GM18519 (cell line): Measurements from ENCODE around the gene VMP1.

Experiments
- ATAC-seq: cut with Tn5 transposase; IDR thresholded peaks from one replicate; pipeline ENCODE4 v1.9.1; 2021; ENCODE audit warnings: mild to moderate bottlenecking, moderate library complexity; ENCODE audit not compliant: unreplicated experiment, low FRiP score

Gene VMP1

DNA sequence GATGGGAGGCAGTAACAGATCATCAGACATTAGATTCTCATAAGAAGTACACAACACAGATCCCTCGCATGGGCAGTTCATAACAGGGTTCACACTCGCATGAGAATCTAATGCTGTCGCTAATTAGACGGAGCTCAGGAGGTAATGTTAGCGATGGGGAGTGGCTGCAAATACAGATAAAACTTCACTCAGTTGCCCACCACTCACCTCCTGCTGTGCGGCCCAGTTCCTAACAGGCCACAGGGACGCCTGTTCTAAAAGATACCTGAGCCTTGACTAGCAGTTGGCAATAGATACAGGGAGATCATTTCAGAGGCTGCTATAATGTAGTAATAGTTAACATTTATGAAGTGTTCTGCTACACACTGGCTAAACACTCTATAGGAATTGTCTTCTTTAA is 5.2 kb upstream of the VMP1 start:
- no peak for ATAC-seq

DNA sequence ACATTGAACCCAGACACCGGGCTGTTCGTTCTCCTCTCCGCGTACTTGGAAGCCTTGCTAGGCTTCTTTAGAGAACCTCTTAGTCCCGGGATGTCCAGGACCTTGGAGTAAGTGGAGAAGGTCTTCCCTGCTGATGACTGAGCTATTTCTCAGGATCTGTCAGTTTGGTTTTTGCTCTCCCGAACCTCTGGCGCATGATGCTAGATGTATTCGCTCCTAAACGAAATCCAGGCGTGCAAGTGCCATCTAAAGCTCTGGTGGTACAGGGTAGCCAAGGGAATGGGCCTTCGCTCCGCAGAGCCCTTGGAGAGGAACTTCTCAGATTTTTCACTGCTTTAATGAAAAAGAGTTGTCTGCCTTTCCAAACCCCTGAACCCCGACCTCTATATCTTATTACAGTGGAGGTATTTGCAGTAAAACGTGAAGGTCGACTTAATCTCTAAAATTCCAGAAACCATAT is 547 bp downstream of the VMP1 start:
- no peak for ATAC-seq

DNA sequence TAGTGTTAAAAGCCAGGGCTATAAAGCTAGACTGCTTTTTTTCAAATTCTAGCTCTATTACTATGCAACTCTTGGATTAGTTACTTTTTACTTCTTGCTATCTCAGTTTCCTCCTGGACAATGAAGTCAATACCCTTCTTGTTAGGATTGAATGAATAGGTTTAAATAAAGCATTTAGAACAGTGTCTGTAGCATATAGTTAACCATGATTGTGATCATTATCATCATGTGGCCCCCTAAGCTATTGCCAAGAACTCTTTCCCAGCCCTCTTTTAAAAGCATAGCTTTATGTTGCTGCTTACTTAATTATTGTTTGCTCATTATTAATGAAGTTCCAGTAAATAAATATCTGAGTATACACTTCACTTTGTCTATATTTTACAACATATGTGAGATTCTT is 4.5 kb downstream of the VMP1 start:
- no peak for ATAC-seq

GRCh38 chr17:59712862-59713261 is 5.4 kb downstream of the VMP1 start:
- no peak for ATAC-seq

DNA sequence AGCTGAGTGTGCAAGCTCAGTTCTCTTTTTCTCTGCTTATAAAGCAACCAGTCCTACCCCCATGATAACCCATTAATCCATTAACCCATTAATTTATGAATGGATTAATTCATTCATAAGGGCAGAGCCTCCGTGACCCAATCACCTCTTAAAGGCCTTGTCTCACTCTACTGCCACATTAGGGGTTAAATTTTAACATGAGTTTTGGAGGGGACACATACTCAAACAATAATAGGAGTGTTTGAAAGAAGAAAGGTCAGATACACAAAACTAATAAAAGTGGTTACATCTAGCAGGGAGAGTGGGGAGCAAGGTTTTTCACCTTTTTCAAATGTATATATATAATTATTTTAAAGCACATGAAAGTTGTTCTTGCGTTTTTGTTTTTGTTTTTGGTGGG is 6.8 kb downstream of the VMP1 start:
- no peak for ATAC-seq

DNA sequence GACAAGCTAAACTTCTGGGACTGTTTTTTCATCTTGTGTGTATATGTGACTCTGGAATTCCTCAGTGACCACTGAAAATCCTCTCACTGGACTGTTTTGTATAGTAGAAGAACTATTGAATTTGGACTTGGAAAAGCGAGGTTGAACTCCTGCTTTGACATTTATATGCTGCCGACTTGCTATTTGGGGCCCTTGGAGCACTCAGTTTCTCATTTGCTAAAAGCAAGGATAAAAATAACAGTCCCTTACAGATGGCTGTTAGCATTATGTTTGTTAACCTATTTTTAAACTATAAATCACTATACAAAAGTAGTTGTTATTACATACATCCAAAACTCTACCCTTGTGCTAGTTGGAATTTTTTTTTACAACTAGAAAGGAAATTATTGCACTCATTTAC is 9.0 kb downstream of the VMP1 start:
- ATAC-seq = no peak

DNA sequence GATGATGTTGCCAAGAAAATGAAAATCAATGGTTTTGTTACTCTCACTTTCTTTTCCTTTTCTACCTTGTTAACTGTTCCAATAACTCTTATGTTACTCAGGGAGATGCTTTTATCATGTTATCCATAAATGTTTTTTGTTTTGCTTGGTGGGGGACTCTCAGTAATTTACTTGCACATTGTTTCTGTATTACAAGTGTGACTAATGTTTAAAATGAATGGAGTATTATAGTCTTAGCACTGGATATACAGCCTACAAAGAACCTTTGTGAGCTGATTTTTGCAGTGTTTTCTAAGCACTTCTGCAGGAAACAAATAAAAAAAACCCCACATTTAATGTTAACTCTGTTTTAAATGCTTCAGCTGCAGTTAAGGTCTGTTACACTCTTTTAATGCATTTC is 12.1 kb downstream of the VMP1 start:
- ATAC-seq = no peak

DNA sequence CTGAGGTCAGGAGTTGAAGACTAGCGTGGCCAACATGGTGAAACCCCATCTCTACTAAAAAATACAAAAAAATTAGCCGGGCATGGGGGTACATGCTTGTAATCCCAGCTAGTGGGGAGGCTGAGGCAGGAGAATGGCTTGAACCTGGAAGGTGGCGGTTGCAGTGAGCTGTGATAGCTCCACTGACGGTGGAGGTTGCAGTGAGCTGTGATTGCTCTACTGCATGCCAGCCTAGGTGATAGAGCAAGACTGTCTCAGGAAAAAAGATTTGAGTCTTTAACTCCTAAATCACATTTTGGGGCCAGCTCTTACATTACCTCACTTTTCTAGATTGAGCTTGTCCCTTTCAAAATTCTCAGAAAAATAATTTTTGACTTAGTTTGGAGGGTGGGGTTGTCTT is 15.2 kb downstream of the VMP1 start:
- ATAC-seq = no peak

- no peak for ATAC-seq
Measured at GRCh38 chr17:59723041-59723440, 15.6 kb downstream of the VMP1 start.

DNA sequence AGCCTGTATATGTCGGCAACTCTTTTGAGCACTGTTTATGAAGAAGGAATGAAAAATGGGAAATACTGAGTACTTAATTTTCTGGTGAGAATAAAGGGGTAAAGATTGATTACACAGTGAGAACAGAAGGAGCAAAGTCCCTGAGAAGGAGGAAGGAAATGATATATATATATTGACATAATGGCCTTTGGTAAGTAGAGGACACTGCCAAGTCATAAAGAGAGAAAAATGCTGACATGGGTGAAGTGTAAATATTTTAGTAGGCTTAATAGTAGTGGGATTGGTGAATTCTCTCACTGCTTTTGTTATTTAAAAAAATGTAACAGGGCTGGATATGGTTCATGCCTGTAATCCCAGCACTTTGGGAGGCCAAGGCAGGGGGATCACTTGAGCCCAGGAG is 16.2 kb downstream of the VMP1 start:
- no peak for ATAC-seq

GRCh38 chr17:59725691-59726090 is 18.2 kb downstream of the VMP1 start:
- no peak for ATAC-seq

DNA sequence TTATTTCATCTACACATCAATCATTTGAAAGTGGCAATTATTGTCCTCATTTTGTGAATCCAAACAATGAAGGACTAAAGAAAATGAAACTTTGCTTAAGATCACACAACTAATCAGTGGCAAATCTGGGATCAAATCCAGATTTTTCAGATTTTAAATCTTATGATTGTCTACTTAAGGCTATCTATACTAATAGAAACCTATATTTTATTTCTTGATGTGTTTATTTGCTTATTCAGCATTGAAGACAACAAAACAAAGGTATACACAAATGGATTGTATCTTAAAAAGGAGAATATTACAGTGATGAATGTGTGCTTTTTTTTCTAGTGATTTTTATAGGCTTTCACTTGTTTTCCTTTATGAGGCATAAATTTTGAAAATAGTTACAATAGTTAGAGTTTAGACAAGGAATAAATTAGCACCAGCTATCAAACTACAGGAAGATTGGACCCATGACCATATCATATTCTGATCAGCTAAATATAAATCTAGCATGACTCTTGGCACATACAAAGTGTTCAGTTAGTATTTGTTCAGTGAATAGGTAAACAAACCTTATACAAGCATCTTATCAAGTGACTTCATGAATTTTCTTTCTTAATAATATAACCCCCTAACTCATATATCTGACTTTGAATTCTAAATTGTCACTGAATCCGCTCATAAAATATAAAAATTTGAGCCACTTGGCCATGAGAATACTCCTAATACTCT is 20.5 kb downstream of the VMP1 start:
- ATAC-seq = no peak

DNA sequence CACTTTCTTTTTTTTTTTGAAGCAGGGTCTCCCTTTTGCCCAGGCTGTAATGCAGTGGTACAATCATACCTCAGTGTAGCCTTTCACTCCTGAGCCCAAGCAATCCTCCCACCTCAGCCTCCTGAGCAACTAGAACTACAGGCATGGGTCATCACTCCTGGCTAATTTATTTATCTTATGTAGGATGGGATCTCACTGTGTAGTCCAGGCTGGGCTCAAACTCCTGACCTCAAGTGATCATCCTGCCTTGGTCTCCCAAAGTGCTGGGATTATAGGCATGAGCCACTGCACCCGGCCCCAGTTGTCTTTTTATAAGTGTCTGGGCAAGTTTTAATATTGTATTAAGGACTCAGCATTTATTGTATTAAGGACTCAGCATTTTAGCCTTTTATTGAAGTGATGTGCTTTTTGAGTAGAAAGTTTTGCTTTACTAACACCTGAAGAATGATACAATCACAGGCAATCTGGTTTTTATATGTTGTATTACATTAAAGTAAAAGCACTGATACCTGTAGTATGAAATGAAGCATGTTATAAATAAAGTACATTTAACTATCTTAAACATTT is 22.9 kb downstream of the VMP1 start:
- ATAC-seq = no peak

DNA sequence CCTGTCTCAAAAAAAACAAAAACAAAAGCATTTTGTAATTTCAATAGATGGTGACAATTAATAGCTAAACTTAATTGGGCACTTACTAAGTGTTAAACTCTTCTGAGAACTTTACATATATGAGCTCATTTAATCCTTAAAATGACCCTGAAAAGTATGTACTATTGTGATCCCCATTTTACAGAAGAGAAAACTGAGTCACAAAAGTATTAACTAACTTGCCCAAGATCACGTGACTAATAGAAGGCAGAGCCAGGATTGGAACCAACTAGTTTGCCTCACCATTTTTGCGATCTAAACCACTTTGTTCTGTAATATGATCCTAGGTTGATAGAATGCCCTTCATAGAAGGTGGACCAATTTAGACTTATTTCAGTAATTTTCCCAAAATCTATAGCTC is 26.2 kb downstream of the VMP1 start:
- ATAC-seq = no peak

DNA sequence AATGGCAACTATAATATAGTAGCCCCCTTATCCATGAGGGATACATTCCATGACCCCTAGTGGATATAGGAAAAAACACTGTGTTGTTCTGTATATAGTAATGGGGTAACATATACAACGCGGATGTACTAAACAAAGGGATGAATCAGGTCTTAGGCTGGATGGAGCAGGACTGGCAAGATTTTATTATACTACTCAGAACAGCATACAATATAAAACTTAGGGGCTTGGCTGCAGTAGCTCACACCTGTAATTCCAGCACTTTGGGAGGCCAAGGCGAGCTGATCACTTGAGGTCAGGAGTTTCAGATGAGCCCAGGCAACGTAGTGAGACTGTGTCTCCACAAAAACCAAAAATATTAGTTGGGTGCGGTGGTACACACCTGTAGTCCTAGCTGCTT is 26.8 kb downstream of the VMP1 start:
- ATAC-seq = no peak

DNA sequence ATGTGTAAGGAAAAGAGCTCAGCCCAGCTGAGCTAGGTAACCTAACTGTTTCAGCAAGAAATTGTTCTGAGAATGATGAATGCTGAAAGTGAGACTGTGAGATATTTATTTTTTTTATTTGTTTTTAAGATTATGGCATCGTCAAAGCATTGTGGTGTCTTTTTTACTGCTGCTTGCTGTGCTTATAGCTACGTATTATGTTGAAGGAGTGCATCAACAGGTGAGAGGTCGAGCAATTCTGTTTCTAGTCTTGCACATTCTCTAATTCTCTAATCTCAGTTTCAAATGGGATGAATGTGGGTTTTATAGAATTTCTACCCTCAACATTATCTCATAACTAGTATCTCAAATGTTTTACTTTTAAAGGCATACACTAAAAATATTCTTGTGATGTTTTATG is 29.9 kb downstream of the VMP1 start:
- no peak for ATAC-seq

DNA sequence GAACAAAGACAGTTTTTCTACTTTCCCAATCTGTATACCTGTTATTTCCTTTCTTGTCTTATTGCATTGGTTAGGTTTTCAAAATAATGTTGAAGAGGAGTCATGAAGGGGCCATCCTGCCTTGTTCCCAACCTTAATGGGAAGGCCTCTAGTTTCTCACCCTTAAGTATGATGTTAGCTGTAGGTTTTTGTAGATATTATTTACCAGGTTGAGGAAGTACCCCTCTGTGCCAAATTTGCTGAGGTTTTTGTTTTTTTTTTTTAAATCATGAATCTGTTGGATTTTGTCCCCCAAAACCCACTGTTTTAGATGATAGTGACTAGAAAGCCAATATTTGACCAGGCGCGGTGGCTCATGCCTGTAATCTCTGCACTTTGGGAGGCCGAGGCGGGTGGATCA is 36.4 kb downstream of the VMP1 start:
- ATAC-seq = no peak

DNA sequence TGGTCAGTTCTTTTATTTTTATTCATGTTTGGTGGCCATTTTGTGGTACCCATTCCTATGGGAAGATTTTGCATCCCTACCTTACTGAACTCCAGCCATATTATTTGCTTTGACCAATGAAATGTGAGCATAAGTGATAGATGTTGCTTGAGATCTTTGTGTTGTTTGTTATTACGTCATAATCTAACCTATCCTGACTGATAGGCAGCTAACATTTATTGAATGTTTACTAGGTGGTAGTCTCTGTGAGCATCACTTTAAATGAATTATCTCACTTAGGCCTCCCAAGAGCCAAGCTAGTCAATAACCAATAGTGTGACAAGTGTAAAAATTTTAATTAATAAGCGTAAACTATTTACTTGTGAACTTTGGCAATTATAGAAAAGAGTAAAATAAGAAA is 37.6 kb downstream of the VMP1 start:
- ATAC-seq = no peak

DNA sequence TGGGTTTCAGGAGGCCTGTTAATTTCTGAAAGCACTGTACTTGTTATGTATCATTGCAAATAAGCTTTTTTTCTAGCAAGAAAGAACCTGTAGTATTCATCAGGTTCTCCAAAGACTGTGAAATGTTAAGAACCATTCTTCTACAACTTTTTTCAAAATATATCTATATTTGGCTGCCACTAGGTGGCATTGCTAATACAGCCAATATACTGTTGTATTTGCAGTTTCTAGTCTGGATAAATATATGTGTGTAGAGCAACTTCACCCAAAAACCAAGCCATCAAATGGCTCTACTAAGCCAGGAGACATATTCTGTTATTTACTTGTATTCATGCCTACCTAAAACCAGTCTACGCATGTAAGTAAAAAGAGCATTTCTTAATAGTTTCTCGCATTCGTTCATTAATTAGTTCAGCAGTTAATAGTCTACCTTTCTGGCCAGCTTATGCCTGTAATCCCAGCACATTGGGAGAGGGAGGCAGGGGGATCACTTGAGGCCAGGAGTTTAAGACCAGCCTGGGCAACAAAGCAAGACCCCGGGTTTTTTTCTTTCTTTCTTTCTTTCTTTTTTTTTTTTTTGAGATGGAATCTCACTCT is 39.5 kb downstream of the VMP1 start:
- ATAC-seq = no peak

DNA sequence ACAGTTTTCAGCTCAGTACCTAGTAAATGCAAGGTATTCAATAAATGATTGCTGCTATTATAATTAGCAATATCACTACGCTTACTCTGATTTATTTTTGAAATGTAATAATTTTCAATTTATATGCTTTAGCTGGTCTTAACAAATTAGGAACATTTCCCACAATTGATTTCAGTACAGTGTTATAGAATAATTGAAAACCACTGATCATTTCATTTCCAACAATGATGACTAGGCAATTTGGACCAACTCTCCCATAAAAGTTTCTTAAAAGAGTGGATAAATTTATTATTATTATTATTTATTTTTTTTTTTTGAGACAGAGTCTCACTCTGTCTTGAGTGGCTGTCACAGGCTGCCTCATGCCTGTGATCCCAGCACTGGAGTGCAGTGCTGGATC is 41.1 kb downstream of the VMP1 start:
- ATAC-seq = no peak

- ATAC-seq = no peak
Measured at GRCh38 chr17:59751955-59752413, 44.5 kb downstream of the VMP1 start.

DNA sequence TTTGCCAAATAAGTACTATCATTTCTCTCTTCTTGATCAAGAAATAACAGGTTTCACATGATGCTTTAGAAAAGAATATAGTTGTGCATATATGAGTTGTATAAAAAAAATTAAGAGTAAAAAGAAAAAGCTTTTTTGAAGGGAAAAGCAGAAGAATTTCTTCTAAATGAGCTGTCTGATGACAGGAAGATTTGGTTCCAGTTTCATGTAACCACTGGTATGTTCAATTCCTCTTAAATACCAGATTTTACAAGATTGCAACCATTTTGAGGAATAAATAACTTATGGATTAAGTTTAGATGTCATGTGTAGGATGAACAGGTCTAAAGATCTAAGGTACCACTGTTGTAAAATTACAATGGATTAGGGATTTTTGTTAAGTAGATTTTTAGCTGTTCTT is 45.0 kb downstream of the VMP1 start:
- ATAC-seq = no peak
